Measurements from ENCODE around the gene KRT84. TPM values are rescaled to one million over a fixed set of nuclear protein-coding genes. Genes with fewer than 3 reads are reported as not detected.
A peak's percentile ranks its signal among the peaks of the same experiment; 100 is the strongest.
"Not testable (repeated sequence)": the region's sequence is repeated elsewhere in the genome, so short reads cannot be mapped to it uniquely, and the experiment has no call there.

KRT84 gene
- total RNA-seq, 1 donor from 2014 or later: not detected

GRCh38 chr12:52410589-52411248 lies 25.3 kb upstream of the KRT84 start:
- DNase-seq (ENCODE audit: low read depth): not testable (repeated sequence)

- no peak for DNase-seq (ENCODE audit: low read depth)
Measured at GRCh38 chr12:52407918-52408317, 22.5 kb upstream of the KRT84 start.

GRCh38 chr12:52405922-52406385 lies 20.5 kb upstream of the KRT84 start, which contains the start of gene KRT82:
KRT82 (minus strand) TSS chr12:52406335; CDS start chr12:52406277, 58 bp downstream.
- no peak for DNase-seq (ENCODE audit: low read depth)

GRCh38 chr12:52404951-52405350 lies 19.5 kb upstream of the KRT84 start:
- no peak for DNase-seq (ENCODE audit: low read depth)

GRCh38 chr12:52403561-52403960 lies 18.1 kb upstream of the KRT84 start:
- no peak for DNase-seq (ENCODE audit: low read depth)

- DNase-seq (ENCODE audit: low read depth): no peak
Measured at GRCh38 chr12:52402873-52403540, 17.6 kb upstream of the KRT84 start.

- DNase-seq (ENCODE audit: low read depth): no peak
Measured at GRCh38 chr12:52402377-52402776, 16.9 kb upstream of the KRT84 start.

- no peak for DNase-seq (ENCODE audit: low read depth)
Measured at GRCh38 chr12:52401926-52402325, 16.5 kb upstream of the KRT84 start.

GRCh38 chr12:52401526-52401925 lies 16.1 kb upstream of the KRT84 start:
- DNase-seq (ENCODE audit: low read depth): no peak

GRCh38 chr12:52400906-52401305 lies 15.5 kb upstream of the KRT84 start:
- no peak for DNase-seq (ENCODE audit: low read depth)

GRCh38 chr12:52399756-52400155 lies 14.3 kb upstream of the KRT84 start:
- no peak for DNase-seq (ENCODE audit: low read depth)

- DNase-seq (ENCODE audit: low read depth): no peak
Measured at GRCh38 chr12:52398176-52398575, 12.7 kb upstream of the KRT84 start.

GRCh38 chr12:52396656-52397055 lies 11.2 kb upstream of the KRT84 start:
- no peak for DNase-seq (ENCODE audit: low read depth)

- DNase-seq (ENCODE audit: low read depth): no peak
Measured at GRCh38 chr12:52395761-52396434, 10.4 kb upstream of the KRT84 start.

GRCh38 chr12:52394836-52395405 lies 9.5 kb upstream of the KRT84 start:
- no peak for DNase-seq (ENCODE audit: low read depth)

- no peak for DNase-seq (ENCODE audit: low read depth)
Measured at GRCh38 chr12:52392465-52393007, 7.1 kb upstream of the KRT84 start.

- peak; percentile 36 for DNase-seq (ENCODE audit: low read depth)
Measured at GRCh38 chr12:52391618-52392002, 6.2 kb upstream of the KRT84 start.

- no peak for DNase-seq (ENCODE audit: low read depth)
Measured at GRCh38 chr12:52390739-52391617, 5.5 kb upstream of the KRT84 start.

GRCh38 chr12:52389313-52390207 lies 4.1 kb upstream of the KRT84 start:
- peak; percentile 33 for DNase-seq (ENCODE audit: low read depth)

- no peak for DNase-seq (ENCODE audit: low read depth)
Measured at GRCh38 chr12:52387859-52388258, 2.4 kb upstream of the KRT84 start.

All from renal cortical epithelial cell (primary cell).